ENCODE measurements around the gene VWA3A.

VWA3A gene

DNA sequence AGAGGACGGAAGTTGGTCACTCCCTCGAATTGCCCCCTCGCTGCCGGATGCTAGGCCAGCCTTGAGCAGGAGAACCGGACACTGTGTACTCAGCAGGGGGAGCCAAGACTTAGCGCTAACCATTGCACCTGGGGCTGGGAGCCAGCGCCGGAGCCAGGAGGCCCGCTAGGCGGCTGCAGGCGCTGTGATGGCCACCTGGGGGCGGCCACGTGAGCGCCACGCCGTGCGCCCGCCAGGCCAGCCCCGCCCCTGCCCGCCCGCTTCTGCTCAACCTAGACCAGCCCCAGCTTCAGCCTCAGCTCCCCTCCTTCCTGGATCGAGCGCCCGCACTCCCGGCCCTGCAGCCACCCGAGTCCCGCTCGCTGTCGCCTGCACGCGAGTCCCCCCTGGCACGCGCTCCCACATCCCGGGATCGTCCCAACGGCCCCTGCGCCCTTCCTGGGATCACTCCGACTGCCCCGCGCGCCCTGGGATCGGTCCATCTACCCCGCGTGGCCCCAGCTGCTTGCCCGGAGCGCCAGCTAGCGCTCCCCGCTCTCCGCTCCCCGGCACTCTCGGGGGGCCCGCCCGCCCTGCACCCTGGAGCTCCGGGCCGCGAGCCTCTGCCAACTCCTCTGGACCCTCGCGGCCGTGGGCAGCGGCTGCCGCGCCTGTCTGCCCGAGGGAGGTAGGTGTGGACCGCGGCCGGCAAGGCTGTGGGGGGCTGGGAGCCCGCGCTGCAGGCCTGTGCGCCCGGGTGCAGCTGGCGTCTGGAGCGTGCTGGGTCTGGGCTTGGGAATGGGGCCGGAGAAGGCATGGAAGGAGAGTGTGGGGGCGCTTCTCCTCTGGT is 113.9 kb downstream of the VWA3A start, which contains the start of gene EEF2K:
TSS of gene EEF2K (plus strand) at position 266 of the 829 bp plus-strand sequence. CDS start 19,452 bp downstream, outside the sequence.
- peak; percentile 87 for DNase-seq

Data from stimulated activated naive CD4-positive, alpha-beta T cell treated with Interleukin-2 at 50 U/mL for 16 hours (primary cell).